ENCODE data around the gene OXSR1. TPM values are rescaled to one million over a fixed set of nuclear protein-coding genes. Genes with fewer than 3 reads are reported as not detected.

Gene OXSR1
- total RNA-seq, 1 experiment from 2014 or later: 33.2 TPM

DNA sequence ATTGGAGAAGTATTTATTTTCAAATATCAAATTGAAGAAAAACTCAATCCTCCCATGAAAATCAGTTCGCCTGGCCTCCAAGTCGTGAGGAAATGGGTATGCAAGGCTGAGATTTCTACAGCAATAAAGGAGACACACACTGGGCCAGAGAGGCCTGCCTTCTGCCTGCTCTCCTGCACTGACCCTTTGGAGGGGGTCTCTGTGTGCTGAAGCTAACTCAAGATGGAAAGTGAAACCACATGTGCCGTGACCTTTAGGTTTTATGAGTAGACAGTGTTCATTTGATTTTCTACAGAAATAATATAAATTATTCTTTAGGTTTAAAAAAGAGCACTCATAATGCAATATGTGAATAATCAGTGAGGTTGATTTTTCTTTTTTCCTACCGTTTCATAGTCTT lies 88.4 kb downstream of the OXSR1 start:
- peaks cover 24% of the 10 kb centered on the region for H3K36me3 ChIP-seq (ENCODE audit: control insufficient read depth, insufficient read depth, low read length)
- ChIA-PET POLR2A (no interaction called here), CTCF (no interaction called here)
- in situ Hi-C loops (cut with HindIII; ENCODE audit: low pct_unique_long_range_greater_than_20kb, low sequenced_read_pairs) (no loop called here), intact Hi-C loops (cut with micrococcal nuclease; ENCODE audit: unreplicated experiment) (no loop called here)
- no peak for TF ChIP-seq SIN3A (IDR thresholded peaks at IDR 0.05; ENCODE audit: borderline replicate concordance, insufficient read depth, low read depth, low read length)
- no peak for TF ChIP-seq POLR2AphosphoS5 (IDR thresholded peaks at IDR 0.05; ENCODE audit: low read depth, low read length)
- TF ChIP-seq CTCF (IDR thresholded peaks at IDR 0.05): no peak
- TF ChIP-seq TCF7L2 (IDR thresholded peaks at IDR 0.05; ENCODE audit: low read depth, low read length): no peak
- no peak for TF ChIP-seq REST (IDR thresholded peaks at IDR 0.05; ENCODE audit: insufficient read depth in 1 of 2, low read depth in 2 of 2, low read length in 1 of 2)
- H3K9me3 ChIP-seq (ENCODE audit: control insufficient read depth, insufficient read depth, low read depth, low read length): no peaks in the 10 kb centered on the region
- no peak overlapping the region for H3K27ac ChIP-seq (ENCODE audit: low read length)
- no peak for ATAC-seq
- H3K4me1 ChIP-seq (ENCODE audit: control insufficient read depth, insufficient read depth, low read length): no peaks in the 10 kb centered on the region
- no peaks in the 10 kb centered on the region for H3K27me3 ChIP-seq (ENCODE audit: control insufficient read depth, insufficient read depth, low read length)
- no TSS peak for BruUV-seq (replicated peaks)
- DNase-seq (ENCODE audit: low read depth, low spot score): no peak
- no peak overlapping the region for H3K4me3 ChIP-seq (ENCODE audit: low read depth in 2 of 2, low read length in 2 of 2)

DNA sequence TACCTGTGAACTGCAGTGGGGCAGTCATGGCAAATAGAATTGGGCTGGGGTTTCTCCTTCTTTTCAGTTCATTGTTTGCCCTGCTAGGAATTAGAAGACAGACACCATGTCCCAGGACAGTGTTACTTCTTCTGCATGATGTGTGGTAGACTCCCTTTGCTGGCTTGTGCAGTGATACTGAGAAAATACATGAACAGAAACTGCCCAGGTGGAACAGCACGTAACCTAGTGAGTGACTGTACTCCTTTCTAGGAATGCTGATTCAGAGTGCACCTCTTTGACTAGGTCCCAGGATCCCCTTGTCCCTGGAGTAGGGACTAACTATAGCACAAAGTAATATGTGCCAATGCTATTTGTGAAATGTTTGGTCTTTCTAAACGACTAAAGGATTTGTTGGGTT lies 89.5 kb downstream of the OXSR1 start:
- Histone ChIP-seq H3K27ac (ENCODE audit: low read length) (no peak overlapping the region), H3K4me3 (ENCODE audit: low read depth in 2 of 2, low read length in 2 of 2) (no peak overlapping the region), H3K27me3 (ENCODE audit: control insufficient read depth, insufficient read depth, low read length) (no peaks in the 10 kb centered on the region), H3K9me3 (ENCODE audit: control insufficient read depth, insufficient read depth, low read depth, low read length) (no peaks in the 10 kb centered on the region), H3K4me1 (ENCODE audit: control insufficient read depth, insufficient read depth, low read length) (no peaks in the 10 kb centered on the region), H3K36me3 (ENCODE audit: control insufficient read depth, insufficient read depth, low read length) (peaks cover 16% of the 10 kb centered on the region)
- ATAC-seq (no peak), DNase-seq (ENCODE audit: low read depth, low spot score) (no peak)
- intact Hi-C loops (cut with micrococcal nuclease; ENCODE audit: unreplicated experiment): no loop called here
- ChIA-PET POLR2A (no interaction called here), CTCF (no interaction called here)
- no TSS peak for BruUV-seq (replicated peaks)
- in situ Hi-C loops (cut with HindIII; ENCODE audit: low pct_unique_long_range_greater_than_20kb, low sequenced_read_pairs): no loop called here
- TF ChIP-seq SIN3A (IDR thresholded peaks at IDR 0.05; ENCODE audit: borderline replicate concordance, insufficient read depth, low read depth, low read length) (no peak), TCF7L2 (IDR thresholded peaks at IDR 0.05; ENCODE audit: low read depth, low read length) (no peak), REST (IDR thresholded peaks at IDR 0.05; ENCODE audit: insufficient read depth in 1 of 2, low read depth in 2 of 2, low read length in 1 of 2) (no peak), CTCF (IDR thresholded peaks at IDR 0.05) (no peak)

Data from Panc1 (cell line).